HG03175 (cell line): Measurements from ENCODE around the gene NT5DC3.
"Not testable (repeated sequence)": the region's sequence is repeated elsewhere in the genome, so short reads cannot be mapped to it uniquely, and the experiment has no call there.

Source experiments
- ATAC-seq: cut with Tn5 transposase; IDR thresholded peaks from one replicate; pipeline ENCODE4 v1.9.1; 2021; ENCODE audit warnings: mild to moderate bottlenecking, moderate library complexity; ENCODE audit not compliant: unreplicated experiment

The NT5DC3 gene

DNA sequence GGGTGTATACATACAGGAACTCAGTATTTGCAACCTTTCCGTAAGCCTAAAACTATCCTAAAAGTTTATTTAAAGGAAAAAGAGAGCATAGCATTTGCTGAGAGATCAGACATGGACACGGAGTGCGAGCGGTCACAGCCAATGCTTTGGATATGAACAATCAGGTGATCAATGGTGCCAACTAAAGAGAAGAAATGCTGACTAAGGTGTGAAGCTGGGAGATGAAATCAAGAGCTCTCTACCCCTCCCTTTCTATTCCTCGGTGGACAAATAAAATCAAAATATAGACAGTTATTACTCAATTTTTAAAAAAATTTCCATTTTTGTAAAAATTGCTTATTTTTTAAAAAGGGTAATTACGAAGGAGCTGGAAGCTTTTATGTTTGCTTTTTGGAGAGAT is 29.2 kb downstream of the NT5DC3 start:
- no peak for ATAC-seq

DNA sequence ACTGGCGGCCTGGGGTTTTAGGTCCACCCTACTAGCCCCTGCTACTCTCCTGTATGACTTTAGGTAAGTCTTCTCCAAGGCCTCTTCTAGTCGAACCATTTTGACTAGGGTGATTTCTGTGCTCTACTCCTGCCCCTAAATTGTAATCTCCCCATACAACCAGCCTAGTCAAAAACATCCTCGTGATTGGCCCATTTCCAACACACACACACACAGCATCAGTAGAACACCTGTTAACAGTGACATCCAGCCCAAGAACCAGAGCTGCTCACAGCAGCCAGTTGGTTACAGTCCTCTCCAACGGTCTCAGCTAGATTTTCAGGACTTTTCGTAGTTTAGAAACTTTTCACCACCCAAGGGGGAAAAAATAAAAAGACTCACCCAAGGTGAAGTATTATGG is 30.9 kb downstream of the NT5DC3 start:
- ATAC-seq: no peak

DNA sequence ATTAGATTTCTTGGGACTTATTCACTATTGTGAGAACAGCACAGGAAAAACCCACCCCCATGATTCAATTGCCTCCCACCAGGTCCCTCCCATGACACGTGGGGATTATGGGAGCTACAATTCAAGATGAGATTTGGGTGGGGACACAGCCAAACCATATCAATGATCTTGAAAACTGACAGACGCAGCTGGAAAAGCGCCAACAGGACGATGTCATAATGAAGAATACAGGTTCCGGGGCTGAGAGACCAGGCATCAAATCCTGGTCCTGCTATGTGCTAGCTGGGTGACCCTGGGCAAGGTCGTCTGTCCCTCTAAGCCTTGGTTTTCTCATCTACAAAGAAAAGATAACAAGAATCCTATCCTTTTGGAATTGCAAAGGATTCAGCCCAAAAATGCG is 31.4 kb downstream of the NT5DC3 start:
- ATAC-seq: not testable (repeated sequence)

DNA sequence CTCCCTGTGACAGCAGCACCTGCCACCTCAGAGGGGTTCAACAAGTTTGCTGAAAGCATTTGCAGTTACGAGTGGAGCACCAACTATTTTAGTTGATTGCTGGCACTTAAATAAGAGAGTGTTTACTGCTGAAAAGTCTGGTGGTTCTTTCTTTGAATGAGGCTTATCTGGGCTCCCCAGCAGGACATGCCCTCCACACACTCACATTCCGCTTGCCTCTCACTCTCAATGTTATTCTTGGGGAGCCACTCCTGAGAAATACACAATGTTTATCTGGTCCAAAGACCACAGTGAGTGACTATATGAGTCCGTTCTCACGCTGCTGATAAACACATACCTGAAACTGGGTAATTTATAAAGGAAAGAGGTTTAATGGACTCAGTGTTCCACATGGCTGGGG is 31.9 kb downstream of the NT5DC3 start:
- ATAC-seq: no peak

DNA sequence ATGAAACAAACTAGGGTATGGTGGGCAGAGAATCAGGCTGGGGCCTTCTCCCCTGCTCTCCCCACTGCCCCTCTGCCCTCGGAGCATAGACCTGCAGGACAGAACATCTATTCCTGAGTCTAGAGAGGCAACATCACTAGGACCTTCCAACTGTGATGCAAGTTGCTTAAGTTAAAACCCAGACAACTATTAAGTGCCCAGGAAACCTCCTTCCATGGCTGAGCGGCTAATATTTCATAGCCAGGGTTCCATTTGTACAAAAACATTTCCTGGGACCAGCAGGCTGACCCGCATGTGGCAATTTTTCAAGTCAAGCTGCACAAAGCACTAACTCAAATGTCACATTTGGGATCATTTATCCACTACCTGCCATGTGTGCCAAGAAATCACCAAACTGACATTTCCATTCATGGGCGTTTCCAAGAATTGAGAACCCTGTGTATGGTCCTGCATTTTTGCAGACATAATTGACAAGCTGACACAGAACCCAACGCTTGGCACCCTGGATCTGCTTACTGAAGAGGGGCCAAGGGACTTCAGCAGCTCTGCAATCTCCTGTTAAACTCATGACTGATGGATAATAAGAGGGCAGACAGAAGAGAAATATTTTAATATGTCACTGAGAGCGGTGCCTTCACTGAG is 32.7 kb downstream of the NT5DC3 start:
- ATAC-seq: no peak

DNA sequence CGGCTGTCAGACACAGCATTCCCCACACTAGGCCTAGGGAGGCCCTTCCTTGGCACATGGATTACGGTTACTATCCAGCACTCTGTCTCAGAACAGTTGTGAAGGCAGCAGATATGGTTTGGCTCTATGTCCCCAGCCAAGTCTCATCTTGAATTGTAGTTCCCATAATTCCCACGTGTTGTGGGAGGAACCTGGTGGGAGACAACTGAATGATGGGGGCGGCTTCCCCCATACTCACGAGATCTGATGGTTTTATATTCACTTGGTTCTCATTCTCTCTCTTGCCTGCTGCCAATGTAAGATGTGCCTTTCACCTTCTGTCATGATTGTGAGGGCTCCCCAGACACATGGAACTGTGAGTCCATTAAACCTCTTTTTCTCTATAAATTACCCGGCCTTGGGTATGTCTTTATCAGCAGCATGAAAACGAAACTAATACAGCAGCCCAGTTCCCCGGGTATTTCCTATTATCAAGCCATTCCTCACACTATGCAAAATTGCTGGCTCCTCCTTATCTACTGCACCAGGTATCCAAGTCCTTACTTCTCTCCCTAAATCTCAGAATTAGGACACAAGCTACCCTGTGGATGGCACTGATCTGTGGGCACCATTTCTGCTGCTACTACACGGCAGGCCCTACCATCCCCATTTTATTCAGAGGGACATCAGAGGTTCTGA is 33.3 kb downstream of the NT5DC3 start:
- no peak for ATAC-seq

DNA sequence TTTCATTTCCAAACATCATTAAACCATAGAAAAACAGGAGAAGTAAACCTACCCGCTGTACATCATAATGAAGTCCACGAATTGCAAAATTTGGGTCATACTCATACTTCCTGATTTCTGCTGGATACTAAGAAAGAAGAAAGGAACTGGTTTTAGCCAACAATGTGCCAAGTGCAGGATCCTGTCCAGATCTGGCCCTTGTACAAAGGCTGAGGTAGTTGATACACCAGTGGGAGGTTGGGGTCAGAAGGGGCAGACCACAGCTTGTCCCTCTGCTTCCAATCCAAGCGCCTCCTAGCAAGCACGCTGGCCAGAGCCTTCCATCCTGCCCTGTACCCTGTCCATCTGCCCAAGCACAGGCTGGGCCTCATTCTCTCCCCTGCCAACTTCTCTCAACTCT is 34.2 kb downstream of the NT5DC3 start:
- no peak for ATAC-seq

DNA sequence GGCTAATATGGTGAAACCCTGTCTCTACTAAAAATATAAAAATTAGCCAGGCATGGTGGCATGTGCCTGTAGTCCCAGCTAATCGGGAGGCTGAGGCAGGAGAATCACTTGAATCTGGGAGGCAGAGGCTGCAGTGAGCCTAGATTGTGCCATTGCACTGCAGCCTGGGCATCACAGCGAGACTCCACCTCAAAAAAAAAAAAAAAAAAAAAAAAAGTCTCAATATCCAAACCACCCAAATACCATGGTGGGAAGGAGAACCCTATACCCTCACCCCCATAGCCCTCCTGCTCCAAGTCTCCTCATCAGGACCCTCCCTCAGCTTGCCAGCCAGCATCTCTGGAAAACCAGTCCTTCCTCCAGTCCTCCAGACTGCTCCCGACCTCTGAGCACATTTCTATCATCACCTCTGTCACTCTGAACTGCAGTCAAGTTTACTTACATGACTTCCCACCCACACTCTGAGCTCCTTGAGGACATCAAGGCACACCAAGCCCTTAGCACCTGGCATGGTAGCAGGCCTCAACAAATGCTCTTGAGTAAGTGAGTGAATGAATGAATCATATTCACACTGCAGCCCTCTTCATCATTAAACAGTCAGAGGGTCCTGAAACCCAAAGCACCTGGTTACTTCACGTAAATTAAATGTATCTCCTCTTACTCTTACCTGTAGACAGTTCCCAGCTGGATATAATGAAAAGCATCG is 35.2 kb downstream of the NT5DC3 start:
- no peak for ATAC-seq

DNA sequence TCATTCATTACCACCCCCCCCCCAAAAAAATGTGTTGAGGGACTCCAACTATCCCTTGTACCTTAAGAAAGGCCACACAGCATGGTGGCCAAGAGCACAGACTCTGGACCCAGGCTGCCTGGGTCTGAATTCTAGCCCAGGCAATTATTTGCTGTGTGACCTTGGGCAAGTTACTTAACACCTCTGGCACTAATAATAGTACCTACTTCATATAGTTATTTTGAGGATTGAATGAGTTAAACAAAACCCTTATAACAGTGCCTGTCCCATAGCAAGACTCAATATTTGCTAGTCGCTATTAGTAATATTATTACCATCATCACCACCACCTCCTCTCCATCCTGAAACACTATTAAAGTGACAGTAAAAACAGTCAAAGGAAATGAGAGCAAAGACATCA is 37.2 kb downstream of the NT5DC3 start:
- no peak for ATAC-seq

DNA sequence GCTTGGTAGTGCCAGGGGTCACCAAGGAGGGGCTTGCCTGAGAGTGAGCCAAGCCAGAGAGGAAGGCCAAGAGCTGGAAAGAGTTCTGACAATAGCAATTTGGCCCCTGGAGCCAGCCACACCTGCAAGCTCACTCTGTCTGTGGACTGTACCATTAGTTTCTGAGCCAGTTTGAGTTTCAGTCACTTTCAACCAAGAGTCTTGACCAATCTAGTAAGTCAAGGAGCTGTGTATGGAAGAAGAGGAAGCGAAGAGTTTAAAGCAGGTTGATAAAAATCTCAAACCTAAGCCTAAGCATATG is 38.5 kb downstream of the NT5DC3 start:
- ATAC-seq: no peak

DNA sequence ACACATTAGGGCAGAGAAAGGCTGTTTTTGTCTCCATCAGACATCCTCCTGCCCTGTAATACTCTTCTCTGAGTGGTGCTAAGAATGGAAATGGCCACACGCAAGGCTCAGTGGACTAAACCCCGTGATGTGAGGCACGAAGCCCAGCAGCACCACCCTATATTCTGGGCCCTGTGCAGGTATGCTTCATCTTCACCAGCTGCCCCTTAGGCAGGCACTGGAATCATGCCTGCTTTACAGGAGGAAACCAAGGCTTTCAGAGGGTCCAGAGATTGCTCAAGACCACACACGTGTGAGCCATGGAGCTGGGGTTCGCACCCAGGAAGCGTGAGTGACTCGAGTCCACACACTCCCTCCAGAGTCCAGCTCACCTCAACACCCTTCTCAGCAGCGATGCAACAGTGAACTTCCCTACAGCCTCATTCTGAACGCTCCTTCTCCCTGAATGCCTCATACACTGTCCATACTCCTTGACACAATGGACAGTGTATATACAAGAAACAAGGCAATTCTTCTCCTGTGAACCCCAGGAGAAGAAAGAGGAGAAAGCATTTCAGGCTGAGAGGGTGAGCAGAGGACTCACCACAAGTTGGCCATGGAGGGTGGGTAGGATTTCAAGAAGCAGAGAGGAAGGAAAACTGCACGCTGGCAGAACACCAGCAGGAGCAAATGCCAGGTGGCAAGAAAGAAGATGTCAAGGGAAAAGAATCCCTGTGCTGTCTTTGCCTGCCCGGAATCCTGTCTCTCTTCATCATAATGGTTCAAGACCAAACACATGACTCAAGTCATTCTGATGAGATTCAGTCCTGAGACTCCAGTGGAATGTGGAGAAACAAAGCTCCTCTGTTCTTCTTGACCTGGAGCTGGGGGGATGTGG is 39.1 kb downstream of the NT5DC3 start:
- ATAC-seq: no peak

DNA sequence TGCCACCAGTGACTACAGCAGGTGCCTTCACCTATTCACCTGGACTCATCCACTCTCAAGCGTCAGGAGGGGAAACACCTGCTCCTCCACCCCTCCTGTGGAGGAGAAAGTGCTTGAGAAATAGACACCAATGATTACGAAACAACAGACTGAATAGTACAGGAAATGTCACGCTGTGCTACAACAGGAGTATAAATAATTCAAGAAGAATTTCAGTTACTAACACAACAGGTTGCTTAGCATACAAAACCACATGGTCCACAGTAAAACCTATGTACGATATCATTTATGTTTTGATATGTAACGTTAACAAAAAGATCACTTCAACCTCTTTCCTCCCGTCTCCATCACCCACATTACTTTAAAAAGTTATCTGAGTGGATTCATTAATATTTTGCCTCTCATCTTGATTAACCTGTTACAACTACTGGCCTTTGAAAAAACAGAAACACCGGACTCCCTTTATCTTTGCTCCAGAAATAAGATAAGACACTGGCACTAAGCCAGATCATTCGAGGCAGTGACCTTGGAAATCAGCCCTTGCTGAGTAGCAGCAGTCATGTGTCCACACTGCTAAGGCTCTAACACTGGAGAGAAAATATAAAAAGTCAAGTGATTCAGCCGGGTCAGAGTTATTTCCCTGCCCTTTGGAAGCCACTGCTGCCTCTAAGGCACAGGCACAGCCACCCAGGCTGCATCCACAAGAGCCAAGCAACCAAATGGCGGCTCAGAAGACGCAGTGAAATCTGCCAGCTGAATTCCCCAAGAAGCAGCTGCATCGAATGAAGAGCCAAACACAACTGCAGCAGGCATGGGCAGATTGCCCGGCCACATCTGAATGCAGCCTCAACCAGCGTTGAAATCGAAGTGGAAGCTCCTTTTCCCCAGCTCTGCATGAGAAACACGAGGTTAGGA is 40.9 kb downstream of the NT5DC3 start:
- no peak for ATAC-seq

DNA sequence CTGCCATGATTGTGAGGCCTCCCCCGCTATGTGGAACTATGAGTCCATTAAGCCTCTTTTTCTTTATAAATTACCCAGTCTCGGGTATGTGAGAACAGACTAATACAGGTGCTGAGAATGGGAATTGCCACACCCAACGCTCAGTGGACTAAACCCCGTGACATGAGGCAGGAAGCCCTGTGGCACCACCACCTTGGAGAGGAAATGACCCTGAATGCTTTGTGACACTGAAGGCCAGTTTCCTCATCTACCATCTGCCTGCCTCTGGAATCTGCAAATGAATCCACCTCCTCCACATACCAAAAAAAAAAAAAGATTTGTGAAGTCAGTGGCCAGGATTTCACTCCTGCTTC is 41.6 kb downstream of the NT5DC3 start:
- no peak for ATAC-seq

DNA sequence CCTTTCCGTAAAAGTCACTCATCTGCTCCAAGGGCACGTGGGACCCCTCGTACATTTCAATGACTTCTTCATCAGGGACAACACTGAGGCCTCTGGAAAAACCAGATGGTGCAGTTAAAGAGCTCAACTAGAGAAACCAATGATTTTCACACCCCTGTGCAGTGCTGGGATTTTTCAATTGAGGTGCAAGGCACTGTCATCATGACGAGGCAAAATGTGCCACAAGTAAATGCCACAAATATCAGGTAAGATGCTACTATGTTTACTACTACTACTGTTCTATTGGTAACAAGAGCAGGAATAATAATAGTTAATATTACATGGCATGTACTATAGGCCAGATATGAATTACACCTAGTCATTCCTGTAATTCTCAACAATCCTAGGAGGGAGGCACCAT is 42.4 kb downstream of the NT5DC3 start:
- ATAC-seq: no peak

DNA sequence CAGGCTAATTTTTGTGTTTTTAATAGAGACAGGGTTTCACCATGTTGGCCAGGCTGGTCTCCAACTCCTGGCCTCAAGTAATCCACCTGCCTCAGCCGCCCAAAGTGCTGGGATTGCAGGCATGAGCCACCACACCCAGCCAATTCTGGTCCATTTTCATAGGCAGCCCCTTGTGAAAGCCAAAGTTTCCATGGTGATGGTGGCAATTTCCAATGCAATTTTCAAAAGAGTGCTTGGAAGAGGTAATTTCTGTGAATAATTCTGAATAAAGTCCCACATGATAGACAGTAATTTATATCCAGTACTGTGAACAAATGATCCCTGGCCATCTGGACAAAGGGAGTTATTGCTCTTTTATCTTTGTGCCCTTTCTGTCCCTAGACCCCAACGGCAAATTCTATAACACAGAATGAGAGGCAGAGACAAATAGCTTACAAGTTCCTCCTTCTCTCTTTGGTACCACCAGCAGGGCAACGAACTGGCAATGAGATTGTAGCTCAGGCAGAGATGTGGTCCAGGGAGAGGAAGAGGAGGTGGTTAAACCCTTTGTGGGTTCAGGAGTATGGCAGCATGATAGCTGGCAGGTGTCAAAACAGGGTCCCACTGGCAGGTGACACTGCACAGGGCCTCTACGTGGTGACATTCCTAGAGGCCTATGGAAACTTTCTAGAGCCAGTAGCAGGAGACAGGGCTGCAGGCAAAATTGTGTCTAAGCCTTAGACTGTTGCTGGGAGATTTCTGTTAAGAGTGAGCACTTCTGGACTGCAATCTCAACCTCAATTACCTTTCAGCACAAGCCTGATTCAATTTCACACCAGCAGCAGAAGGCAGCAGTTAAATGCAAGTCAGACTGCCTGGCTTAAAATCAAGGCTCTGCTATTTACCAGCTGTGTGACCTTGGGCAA is 46.5 kb downstream of the NT5DC3 start:
- ATAC-seq: no peak

DNA sequence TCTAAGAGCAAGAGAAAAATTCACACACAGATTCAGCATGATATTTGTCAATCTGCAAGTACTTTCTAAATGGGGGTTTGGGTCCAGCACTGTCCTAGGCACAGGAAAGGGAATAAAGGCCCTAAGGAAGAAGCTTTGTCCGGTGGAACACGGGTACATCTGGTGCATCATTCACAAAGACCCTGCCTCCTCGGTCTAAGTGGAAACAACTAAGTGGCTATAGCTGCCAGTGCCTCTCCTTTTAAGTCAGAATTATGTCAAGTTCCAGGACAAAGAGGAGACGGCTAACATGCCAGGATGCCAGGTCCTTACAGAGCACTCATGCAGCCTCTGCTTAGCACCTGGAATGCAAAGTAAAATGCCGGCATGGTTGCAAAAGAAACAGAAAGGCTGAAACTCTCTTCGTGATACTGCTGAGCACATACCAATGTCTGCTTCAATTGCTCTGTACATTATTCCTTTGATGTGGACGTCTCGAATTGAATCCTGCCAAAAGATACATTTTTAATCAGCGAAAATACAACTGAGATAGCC is 47.5 kb downstream of the NT5DC3 start:
- no peak for ATAC-seq

DNA sequence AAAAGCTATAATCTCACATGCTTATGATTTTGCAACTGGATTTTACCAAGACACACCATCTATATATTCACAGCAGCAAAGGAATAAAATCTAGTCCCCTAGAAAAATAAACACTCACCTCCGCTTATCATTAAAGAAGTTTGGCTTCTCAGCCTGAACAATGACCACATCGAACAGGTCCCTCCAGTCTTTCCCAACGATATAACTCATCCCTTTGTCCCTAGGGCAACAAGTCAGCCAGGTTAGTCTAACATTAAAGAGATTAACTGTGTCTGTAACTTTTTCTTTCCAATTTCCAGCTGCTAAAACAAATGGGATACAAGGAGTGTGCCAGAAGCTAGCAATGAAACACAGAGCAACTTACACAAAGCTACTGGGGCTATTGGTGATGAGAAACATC is 48.0 kb downstream of the NT5DC3 start:
- ATAC-seq: no peak

DNA sequence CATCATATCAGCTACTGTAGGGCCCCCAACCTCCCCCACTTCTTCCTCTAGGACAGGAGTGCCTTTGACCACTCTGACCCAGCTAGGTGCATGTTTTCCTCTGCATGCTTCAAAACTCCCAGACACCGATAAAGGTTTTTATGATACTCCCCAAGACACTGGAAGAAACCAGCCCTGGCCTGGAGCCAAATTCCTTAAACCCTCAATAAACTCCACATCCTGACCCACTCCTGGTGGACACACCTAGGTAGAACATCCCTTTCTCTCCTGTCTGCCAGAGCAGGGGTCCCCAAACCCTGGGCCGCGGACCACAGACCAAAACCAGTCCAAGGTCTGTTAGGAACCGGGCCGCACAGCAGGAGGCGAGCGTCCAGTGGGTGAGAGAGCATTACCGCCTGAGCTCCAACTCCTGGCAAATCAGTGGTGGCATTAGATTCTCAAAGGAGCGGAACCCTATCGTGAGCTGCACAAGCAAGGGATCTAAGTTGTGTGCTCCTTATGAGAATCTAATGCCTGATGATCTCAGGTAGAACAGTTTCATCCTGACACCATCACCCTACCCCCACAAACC is 49.6 kb downstream of the NT5DC3 start:
- no peak for ATAC-seq

DNA sequence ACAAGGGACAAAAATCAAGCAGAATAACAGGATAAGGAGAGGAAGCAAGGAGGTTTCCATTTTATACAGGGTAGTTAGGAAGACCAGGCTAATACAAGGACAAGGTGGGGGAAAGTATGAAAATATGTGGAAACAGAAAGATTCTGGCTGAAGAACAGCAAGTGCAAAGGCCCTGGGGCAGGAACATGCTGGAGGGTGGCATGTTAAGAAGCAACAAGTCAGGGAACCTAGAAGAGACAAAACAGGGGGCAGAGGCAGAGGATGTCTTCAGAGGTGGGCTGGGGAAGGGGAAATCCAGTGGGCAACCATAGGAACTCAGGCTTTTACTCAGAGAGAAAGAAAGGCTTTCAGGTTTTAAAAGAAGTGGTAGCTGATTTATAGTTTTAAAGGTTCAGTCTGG is 54.8 kb downstream of the NT5DC3 start:
- ATAC-seq: no peak
